ENCODE results near the gene STPG1.

The STPG1 gene

GRCh38 chr1:24337455-24337854 is 76.1 kb downstream of the STPG1 start:
- no peak overlapping the region for H3K4me3 ChIP-seq
- peaks cover 45% of the 10 kb centered on the region for H3K4me1 ChIP-seq
- TF ChIP-seq Cebpa-rat (IDR thresholded peaks at IDR 0.05), result no peak
- no peak overlapping the region for H3K9ac ChIP-seq
- no peaks in the 10 kb centered on the region for H3K9me3 ChIP-seq
- no peak overlapping the region for H3K4me2 ChIP-seq
- no peaks in the 10 kb centered on the region for H3K36me3 ChIP-seq
- H3K27ac ChIP-seq, result no peak overlapping the region
- H4K20me1 ChIP-seq, result peaks cover 17% of the 10 kb centered on the region; the same call in 1 of the 2 replicates
- H3K27me3 ChIP-seq, result peaks cover 5% of the 10 kb centered on the region

GRCh38 chr1:24336075-24336474 is 77.5 kb downstream of the STPG1 start:
- no peak overlapping the region for H3K27ac ChIP-seq
- H3K4me2 ChIP-seq, result no peak overlapping the region
- peaks cover 31% of the 10 kb centered on the region for H3K4me1 ChIP-seq
- H3K9ac ChIP-seq, result no peak overlapping the region
- H3K27me3 ChIP-seq, result peaks cover 5% of the 10 kb centered on the region; the same call in 1 of the 2 replicates
- H3K36me3 ChIP-seq, result no peaks in the 10 kb centered on the region
- H4K20me1 ChIP-seq, result peaks cover 15% of the 10 kb centered on the region; the same call in 1 of the 2 replicates
- H3K9me3 ChIP-seq, result no peaks in the 10 kb centered on the region
- no peak overlapping the region for H3K4me3 ChIP-seq
- TF ChIP-seq Cebpa-rat (IDR thresholded peaks at IDR 0.05), result no peak

GRCh38 chr1:24331961-24332673 is 81.5 kb downstream of the STPG1 start:
- H3K27me3 ChIP-seq, result peaks cover 33% of the 10 kb centered on the region
- H3K4me3 ChIP-seq, result no peak overlapping the region
- no peak overlapping the region for H3K27ac ChIP-seq
- peaks cover 21% of the 10 kb centered on the region for H3K4me1 ChIP-seq
- H3K9me3 ChIP-seq, result no peaks in the 10 kb centered on the region
- TF ChIP-seq Cebpa-rat (IDR thresholded peaks at IDR 0.05), result no peak
- H3K36me3 ChIP-seq, result no peaks in the 10 kb centered on the region
- H4K20me1 ChIP-seq, result peaks cover 26% of the 10 kb centered on the region; the same call in 1 of the 2 replicates
- H3K4me2 ChIP-seq, result no peak overlapping the region
- no peak overlapping the region for H3K9ac ChIP-seq

- Histone ChIP-seq H3K9ac (no peak overlapping the region), H3K4me2 (no peak overlapping the region), H3K4me3 (no peak overlapping the region), H3K9me3 (no peaks in the 10 kb centered on the region), H3K27ac (no peak overlapping the region), H4K20me1 (peaks cover 32% of the 10 kb centered on the region; the same call in 1 of the 2 replicates), H3K36me3 (no peaks in the 10 kb centered on the region), H3K27me3 (peaks cover 54% of the 10 kb centered on the region), H3K4me1 (peaks cover 12% of the 10 kb centered on the region)
- no peak for TF ChIP-seq Cebpa-rat (IDR thresholded peaks at IDR 0.05)
Observed at GRCh38 chr1:24329797-24330543, 83.6 kb downstream of the STPG1 start.

- H3K27ac ChIP-seq, result no peak overlapping the region
- TF ChIP-seq Cebpa-rat (IDR thresholded peaks at IDR 0.05), result no peak
- H4K20me1 ChIP-seq, result peaks cover 39% of the 10 kb centered on the region; the same call in 1 of the 2 replicates
- no peak overlapping the region for H3K4me3 ChIP-seq
- H3K36me3 ChIP-seq, result no peaks in the 10 kb centered on the region
- peaks cover 60% of the 10 kb centered on the region for H3K27me3 ChIP-seq
- H3K4me1 ChIP-seq, result peaks cover 6% of the 10 kb centered on the region
- no peaks in the 10 kb centered on the region for H3K9me3 ChIP-seq
- H3K4me2 ChIP-seq, result no peak overlapping the region
- H3K9ac ChIP-seq, result no peak overlapping the region
Observed at GRCh38 chr1:24329331-24329730, 84.3 kb downstream of the STPG1 start.

- no peak overlapping the region for H3K4me3 ChIP-seq
- no peak overlapping the region for H3K9ac ChIP-seq
- no peak for TF ChIP-seq Cebpa-rat (IDR thresholded peaks at IDR 0.05)
- H3K27ac ChIP-seq, result no peak overlapping the region
- peaks cover 2% of the 10 kb centered on the region for H3K4me1 ChIP-seq
- peaks cover 71% of the 10 kb centered on the region for H3K27me3 ChIP-seq
- H3K36me3 ChIP-seq, result no peaks in the 10 kb centered on the region
- H4K20me1 ChIP-seq, result peaks cover 53% of the 10 kb centered on the region
- H3K4me2 ChIP-seq, result no peak overlapping the region
- no peaks in the 10 kb centered on the region for H3K9me3 ChIP-seq
Observed at GRCh38 chr1:24327891-24328290, 85.7 kb downstream of the STPG1 start.

GRCh38 chr1:24327486-24327885 is 86.1 kb downstream of the STPG1 start:
- H3K4me2 ChIP-seq, result no peak overlapping the region
- H3K4me3 ChIP-seq, result no peak overlapping the region
- H3K4me1 ChIP-seq, result peaks cover 6% of the 10 kb centered on the region
- no peaks in the 10 kb centered on the region for H3K36me3 ChIP-seq
- no peak overlapping the region for H3K27ac ChIP-seq
- no peak for TF ChIP-seq Cebpa-rat (IDR thresholded peaks at IDR 0.05)
- H3K9me3 ChIP-seq, result no peaks in the 10 kb centered on the region
- peaks cover 57% of the 10 kb centered on the region for H4K20me1 ChIP-seq
- H3K27me3 ChIP-seq, result peaks cover 73% of the 10 kb centered on the region
- H3K9ac ChIP-seq, result no peak overlapping the region

- Histone ChIP-seq H3K27ac (no peak overlapping the region), H3K9ac (no peak overlapping the region), H3K4me2 (no peak overlapping the region), H3K4me3 (no peak overlapping the region), H3K27me3 (peaks cover 90% of the 10 kb centered on the region), H4K20me1 (peaks cover 74% of the 10 kb centered on the region), H3K9me3 (no peaks in the 10 kb centered on the region), H3K36me3 (no peaks in the 10 kb centered on the region), H3K4me1 (peaks cover 22% of the 10 kb centered on the region)
- TF ChIP-seq Cebpa-rat (IDR thresholded peaks at IDR 0.05), result no peak
Observed at GRCh38 chr1:24325587-24326449, 87.8 kb downstream of the STPG1 start.

GRCh38 chr1:24324903-24325302 is 88.7 kb downstream of the STPG1 start:
- Histone ChIP-seq H3K27ac (no peak overlapping the region), H3K4me3 (no peak overlapping the region), H3K36me3 (no peaks in the 10 kb centered on the region), H3K4me2 (no peak overlapping the region), H3K9me3 (no peaks in the 10 kb centered on the region), H3K27me3 (peaks cover 99% of the 10 kb centered on the region), H3K4me1 (peaks cover 24% of the 10 kb centered on the region), H4K20me1 (peaks cover 83% of the 10 kb centered on the region), H3K9ac (no peak overlapping the region)
- TF ChIP-seq Cebpa-rat (IDR thresholded peaks at IDR 0.05), result no peak

All from BLaER1 (cell line).